GM18508 (cell line): Measurements from ENCODE around the gene GNG4.
"Not testable (repeated sequence)": the region's sequence is repeated elsewhere in the genome, so short reads cannot be mapped to it uniquely, and the experiment has no call there.

Experiments
- ATAC-seq: cut with Tn5 transposase; IDR thresholded peaks from one replicate; pipeline ENCODE4 v1.9.1; 2021; ENCODE audit warnings: moderate number of reproducible peaks; ENCODE audit not compliant: insufficient read depth, unreplicated experiment

The GNG4 gene

DNA sequence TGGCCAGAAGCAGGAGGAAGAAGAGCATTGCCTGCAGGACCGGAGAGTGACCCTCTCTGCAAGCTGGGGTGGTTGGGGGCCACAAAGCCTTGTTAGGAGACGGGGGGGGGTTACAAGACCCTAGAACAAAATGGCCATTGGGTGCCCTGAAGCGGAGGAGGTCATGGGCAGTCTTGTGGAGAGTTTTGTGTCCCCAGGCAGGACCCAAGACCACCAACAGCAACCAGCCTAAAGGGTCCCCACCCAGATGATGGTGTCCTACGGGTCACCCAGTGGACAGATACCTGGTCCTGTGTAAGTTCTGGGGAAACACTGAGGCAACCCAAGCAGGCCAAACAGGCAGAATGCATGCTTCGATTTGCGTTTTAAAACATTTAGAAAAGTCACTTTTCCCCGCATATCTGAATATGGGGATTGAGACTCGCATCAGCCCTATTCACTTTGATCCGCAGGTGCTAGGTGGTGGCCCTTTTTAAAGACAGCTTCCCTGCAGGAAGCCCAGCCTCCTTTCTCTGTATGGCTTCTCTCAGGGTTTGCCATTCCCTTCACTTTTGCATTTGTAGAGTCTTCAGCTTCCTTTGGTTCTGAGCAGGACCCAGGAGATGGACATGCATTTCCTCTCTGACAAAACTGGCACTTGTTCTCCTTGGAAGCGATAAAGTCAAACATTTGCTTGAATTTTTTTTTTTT, 21.1 kb downstream of the GNG4 start:
- ATAC-seq: no peak

DNA sequence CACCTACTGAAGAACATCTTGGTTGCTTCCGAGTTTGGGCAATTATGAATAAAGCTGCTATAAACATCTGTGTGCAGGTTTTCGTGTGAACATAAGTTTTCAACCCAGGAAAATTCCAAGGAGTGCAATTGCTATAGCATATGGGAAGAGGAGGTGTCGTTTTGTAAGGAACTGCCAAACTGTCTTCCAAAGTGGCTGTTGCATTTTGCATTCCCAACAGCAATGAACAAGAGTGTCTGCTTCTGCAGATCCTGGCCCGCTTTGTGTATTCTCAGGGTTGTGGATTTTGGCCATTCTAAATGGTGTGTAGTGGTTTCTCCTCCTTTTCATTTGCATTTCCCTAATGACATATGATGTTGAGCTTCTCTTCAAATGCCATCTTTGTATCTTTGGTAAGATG, 23.8 kb downstream of the GNG4 start:
- no peak for ATAC-seq

GRCh38 chr1:235625340-235625739, 24.2 kb downstream of the GNG4 start:
- no peak for ATAC-seq

DNA sequence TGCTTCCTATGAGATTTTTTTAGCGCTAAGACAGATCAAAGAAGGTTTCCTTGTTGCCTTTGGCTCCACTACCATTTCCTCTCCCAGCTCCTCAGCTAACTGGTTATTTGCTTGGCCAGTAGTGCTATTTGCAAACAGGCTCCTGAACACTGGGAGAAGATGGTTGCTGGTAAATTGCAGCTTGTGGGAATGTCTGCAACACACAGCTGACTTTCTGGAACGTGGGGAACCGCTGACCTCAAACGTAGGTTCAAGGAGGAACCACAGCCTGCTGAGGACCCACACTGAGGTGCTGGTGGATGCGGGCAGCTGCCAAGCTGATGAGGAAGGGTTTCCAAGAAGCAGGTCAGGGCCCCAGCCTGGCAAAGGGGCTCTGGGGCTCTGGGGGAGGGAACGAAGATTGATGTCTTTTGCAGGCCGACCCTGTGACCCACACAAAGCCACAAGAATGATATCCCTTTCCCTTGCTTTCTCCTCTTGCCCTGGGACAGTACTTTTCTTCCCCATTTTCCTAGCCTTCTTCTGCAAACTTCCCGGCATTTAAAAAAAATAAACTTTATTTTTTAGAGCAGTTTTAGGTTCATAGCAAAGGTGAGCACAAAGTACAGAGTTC, 24.8 kb downstream of the GNG4 start:
- ATAC-seq: no peak

DNA sequence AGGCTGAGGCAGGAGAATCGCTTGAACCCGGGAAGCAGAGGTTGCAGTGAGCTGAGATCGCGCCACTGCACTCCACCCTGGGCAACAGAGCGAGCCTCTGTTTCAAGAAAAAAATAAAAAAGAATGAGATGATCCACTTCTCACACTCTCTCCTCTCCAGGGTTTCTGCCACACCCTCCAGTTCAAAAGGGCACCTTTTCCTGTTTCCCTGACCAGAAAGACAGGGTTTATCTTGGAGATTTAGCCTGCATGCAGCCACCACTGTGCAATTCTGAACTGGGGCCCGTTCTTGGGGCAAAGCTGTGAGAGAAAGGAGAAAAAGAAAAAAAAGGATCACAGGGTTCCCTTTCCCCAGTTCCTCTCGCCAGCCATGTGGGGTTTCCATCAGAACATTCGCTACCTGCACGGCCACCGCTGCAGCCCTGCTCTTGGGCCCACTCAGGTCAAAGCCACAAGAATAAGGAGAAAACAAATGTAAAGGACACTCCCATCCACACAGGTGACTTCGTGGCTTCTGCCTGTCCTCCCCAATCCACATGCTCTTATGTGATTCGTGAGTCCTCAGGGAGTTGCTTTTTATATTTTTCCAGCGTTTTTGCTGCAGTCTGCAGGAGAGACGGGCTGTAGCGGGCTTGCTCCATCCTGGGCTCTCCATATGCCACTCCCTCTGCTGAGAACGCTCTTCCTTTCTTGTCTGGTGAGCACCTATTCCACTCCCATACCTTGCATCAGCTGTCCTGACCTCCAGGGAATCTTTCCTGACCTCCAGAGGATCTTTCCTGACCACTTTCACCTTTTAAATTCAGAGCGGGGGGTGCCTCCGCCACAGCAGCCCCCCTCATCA, 26.4 kb downstream of the GNG4 start:
- no peak for ATAC-seq

DNA sequence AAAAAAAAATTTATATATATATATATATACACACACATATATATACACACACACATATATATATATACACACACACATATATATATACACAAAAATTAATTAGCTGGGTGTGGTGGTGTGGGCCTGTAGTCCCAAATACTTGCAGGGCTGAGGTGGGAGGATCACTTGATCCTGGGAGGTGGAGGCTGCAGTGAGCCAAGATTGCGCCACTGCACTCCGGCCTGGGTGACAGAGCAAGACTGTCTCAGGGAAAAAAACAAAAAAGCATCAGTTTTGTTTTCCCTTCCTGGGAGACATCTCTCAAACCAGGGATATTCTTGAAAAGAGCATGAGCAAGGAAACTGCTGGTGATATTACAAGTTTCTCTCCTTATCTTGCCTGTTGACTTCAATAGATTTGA, 30.4 kb downstream of the GNG4 start:
- ATAC-seq: not testable (repeated sequence)

DNA sequence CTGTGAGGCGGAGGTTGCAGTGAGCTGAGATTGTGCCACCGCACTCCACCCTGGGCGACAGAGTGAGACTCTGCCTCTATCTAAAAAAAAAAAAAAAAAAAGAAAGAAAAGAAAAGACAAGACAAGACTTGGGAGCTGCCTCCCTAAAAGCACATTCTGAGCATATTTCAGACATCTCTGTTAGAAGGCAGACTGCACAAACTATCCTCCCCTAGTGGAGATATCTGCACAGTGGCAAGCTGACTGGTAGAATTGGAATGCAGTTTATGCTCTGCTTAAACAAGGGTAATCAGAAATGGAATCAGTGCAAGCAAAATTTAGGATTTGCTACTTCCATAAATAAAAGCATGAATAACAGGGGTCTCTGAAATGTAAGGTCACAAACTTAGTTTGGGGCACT, 31.8 kb downstream of the GNG4 start:
- ATAC-seq: no peak

GRCh38 chr1:235617140-235617539, 32.4 kb downstream of the GNG4 start:
- ATAC-seq: no peak

GRCh38 chr1:235614442-235614954, 35.1 kb downstream of the GNG4 start:
- no peak for ATAC-seq

DNA sequence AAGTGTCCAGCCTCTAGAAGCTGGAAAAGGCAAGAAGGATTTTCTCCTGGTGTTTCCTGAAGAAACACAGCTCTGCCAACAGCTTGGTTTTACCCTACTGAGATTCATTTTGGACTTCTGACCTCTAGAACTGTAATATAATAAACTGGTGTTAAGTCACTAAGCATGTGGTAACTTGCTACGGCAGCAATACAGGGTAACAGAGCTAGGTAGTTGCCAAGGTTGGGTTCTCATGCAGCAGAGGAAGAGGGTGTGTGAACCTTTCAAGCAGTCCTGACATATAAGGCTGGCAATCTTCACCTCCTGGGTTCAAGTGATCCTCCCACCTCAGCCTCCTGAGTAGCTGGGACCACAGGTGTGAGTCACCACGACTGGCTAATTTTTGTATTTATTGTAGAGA, 36.0 kb downstream of the GNG4 start:
- no peak for ATAC-seq

- ATAC-seq: no peak
Observed at GRCh38 chr1:235612761-235613160, 36.8 kb downstream of the GNG4 start.

DNA sequence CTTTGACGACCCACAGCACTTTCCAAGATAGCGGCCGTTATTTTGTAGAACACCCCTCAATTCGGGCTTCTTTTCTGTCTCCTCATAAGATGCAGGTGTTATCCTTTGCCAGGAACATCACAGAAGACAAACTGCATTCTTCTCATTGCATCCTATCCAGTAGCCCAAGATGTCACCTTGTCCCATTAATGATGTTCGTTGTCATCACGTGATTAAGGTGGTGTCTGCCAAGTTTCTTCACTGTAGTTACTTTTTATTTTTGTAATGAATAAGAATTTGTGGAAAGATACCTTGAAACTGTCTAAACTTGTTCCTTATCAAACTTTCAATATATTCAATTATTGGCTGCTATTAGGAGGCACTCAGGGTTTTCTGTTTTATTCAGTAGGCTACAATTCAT, 39.4 kb downstream of the GNG4 start:
- no peak for ATAC-seq

GRCh38 chr1:235608278-235608677, 41.3 kb downstream of the GNG4 start:
- ATAC-seq: no peak

- no peak for ATAC-seq
Observed at GRCh38 chr1:235607284-235607683, 42.3 kb downstream of the GNG4 start.

- ATAC-seq: no peak
Observed at GRCh38 chr1:235601104-235601503, 48.5 kb downstream of the GNG4 start.

GRCh38 chr1:235599536-235599935, 50.0 kb downstream of the GNG4 start:
- ATAC-seq: no peak

DNA sequence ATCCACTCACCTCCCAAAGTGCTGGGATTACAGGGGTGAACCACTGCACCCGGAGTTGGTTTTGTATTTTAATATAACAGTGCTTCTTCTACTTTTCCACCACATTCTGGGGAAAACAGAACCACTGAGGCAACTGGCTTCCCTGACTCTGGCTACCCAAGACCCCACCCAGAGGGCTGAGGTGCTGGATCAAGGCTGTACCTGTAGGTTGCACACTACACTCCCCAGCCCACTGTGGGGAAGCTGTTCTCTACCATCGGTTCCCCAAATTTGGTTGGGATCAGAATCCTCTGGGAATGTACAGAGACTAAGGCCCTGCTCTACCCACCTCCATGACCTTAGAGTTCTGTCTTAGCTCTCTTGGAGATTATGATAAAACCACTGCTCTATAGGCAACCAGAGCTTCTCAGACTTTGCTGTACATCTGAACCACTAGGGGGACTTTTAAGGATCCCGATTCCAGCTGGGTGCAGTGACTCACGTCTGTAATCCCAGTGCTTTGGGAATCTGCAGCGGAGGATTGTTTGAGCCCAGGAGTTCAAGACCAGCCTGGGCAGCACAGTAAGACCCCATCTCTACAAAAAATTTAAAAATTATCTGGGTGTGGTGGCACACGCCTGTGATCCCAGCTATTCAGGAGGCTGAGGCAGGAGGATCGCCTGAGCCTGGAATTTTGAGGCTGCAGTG, 51.6 kb downstream of the GNG4 start:
- no peak for ATAC-seq

GRCh38 chr1:235595079-235595478, 54.5 kb downstream of the GNG4 start:
- ATAC-seq: no peak

DNA sequence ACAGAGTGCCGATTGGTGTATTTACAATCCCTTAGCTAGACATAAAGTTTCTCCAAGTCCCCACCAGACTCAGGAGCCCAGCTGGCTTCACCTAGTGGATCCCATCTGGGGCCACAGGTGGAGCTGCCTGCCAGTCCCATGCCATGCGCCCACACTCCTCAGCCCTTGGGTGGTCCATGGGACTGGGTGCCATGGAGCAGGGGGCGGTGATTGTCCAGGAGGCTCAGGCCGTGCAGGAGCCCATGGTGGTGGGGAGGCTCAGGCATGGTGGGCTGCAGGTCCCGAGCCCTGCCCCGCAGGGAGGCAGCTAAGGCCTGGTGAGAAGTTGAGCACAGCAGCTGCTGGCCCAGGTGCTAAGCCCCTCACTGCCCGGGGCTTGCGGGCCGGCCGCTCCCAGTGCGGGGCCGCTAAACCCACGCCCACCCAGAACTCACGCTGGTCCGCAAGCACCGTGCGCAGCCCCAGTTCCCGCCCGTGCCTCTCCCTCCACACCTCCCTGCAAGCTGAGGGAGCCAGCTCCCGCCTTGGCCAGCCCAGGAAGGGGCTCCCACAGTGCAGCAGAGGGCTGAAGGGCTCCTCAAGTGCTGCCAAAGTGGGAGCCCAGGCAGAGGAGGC, 55.2 kb downstream of the GNG4 start:
- ATAC-seq: not testable (repeated sequence)

DNA sequence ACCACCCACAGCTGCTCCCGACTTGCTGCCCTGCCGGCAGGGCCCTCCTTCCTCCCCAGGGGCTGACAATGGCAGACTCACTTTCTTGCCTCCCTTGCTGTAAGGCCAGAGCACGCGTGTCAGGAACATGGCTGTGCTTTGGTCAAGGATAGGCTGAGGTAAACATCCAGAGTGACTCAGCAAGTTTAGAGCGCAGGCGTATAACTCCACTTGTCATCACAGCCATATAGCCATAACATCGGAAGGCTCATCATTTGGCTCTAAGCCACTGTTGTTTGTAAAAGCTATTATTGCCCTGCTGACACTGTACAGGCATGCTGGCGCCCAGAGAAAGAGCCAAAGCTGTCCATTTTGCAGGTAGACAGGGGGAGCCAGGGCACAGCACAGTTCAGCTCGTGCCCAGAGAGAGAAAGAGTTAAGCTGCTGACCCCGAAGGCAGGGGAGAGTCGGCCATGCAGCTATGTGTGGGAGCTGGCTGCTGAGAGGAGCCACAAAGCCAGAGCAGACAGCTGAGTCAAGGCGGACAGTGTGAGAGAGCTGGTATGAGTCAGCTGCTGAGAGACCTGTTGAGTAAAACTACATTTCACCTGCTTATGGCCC, 60.6 kb downstream of the GNG4 start:
- ATAC-seq: no peak
